Measurements from ENCODE around the gene SMARCC1.
"Not testable (repeated sequence)": the region's sequence is repeated elsewhere in the genome, so short reads cannot be mapped to it uniquely, and the experiment has no call there.

SMARCC1 gene

GRCh38 chr3:47783673-47784072 is 2.0 kb upstream of the SMARCC1 start:
- DNase-seq (ENCODE audit: insufficient read length, low spot score) (no peak), FAIRE-seq (no peak)
- no peak for TF ChIP-seq POLR2A (IDR thresholded peaks at IDR 0.05; ENCODE audit: low read depth, low read length)

- DNase-seq (ENCODE audit: insufficient read length, low spot score) (no peak), FAIRE-seq (no peak)
- TF ChIP-seq POLR2A (IDR thresholded peaks at IDR 0.05; ENCODE audit: low read depth, low read length), result no peak
Observed at GRCh38 chr3:47782446-47783308, 984 bp upstream of the SMARCC1 start.

DNA sequence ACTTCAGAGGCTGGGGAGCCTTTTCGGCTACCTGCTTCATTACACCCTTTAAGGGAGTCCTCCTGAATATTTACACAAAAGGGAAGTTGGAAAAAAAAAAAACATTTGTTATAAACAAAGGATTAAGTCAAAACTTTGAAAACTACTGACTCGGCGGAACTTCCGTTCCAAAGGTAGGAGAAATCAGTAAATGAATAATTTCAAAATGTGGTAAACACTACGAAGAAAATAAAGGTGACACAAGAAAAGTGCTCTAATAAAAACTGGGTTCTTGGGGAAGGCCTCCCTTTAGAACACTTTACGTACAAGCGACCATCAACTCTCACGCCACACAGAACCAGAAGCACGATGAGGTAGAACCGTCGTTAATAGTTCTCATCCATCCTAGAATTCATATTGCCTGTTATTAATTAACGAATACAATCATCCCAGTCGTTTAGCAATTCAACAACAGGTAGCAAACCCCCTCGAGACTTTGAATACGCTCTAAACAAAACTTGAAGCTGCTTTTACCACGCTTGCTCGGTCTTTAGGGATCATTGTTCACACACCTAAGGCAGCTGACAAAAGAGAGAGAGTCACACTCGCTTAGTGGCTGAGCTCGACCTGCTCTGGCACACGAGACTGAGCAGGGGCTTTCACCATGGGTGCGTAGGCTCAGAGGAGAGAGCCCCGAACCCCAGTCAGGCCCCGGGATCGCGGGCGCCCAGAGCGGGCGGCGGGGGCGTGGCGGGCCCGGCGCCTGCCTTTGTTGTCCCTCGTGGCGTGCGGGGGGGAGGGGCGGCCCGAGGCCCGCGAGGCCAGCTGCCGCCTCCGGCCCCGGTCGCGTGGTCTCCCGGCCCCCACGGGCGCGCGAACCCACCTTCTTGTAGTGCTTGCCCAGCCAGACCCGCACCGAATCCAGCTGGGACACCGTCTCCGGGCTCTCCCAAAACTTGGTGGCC is 680 bp downstream of the SMARCC1 start:
- peak; percentile 30 for DNase-seq (ENCODE audit: insufficient read length, low spot score)
- no peak for TF ChIP-seq POLR2A (IDR thresholded peaks at IDR 0.05; ENCODE audit: low read depth, low read length)
- no peak for FAIRE-seq

DNA sequence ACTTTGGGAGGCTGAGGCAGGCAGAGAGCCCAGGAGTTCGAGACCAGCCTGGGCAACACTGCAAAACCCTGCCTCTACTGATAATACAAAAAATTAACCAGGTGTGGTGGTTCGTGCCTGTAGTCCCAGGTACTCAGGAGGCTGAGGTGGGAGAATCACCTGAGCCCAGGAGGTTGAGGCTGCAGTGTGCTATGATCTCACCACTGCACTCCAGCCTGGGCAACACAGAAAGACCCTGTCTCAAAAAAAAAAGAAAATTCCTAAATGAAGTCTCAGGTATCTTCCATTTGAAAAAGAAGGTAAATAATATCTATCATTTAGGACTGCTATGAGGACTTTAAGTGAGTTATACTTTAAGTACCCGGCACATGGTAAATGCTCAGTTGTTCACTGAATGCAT is 2.9 kb downstream of the SMARCC1 start:
- DNase-seq (ENCODE audit: insufficient read length, low spot score), result no peak
- FAIRE-seq, result no peak
- no peak for TF ChIP-seq POLR2A (IDR thresholded peaks at IDR 0.05; ENCODE audit: low read depth, low read length)

DNA sequence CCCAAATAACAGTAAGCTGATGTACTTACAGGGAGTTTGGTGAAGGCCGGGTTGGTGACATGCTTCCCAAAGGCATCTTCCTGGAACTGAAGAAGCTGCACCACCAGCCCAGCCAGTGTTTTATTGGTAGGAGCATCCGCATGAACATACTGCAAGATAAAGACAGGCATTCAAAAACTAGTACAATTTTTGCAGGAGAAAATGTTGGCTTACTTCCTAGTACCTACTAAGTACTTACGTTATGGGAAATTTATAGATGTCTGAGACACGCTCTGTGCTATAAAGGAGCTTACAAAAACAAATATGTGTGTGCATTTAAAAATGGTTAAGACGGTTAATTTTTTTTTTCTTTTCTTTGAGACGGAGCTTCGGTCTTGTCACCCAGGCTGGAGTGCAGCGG is 8.9 kb downstream of the SMARCC1 start:
- no peak for TF ChIP-seq POLR2A (IDR thresholded peaks at IDR 0.05; ENCODE audit: low read depth, low read length)
- DNase-seq (ENCODE audit: insufficient read length, low spot score) (no peak), FAIRE-seq (no peak)

GRCh38 chr3:47772047-47772446 is 9.6 kb downstream of the SMARCC1 start:
- no peak for TF ChIP-seq POLR2A (IDR thresholded peaks at IDR 0.05; ENCODE audit: low read depth, low read length)
- DNase-seq (ENCODE audit: insufficient read length, low spot score), result no peak
- FAIRE-seq, result no peak

GRCh38 chr3:47766186-47766585 is 15.5 kb downstream of the SMARCC1 start:
- no peak for TF ChIP-seq POLR2A (IDR thresholded peaks at IDR 0.05; ENCODE audit: low read depth, low read length)
- FAIRE-seq (no peak), DNase-seq (ENCODE audit: insufficient read length, low spot score) (no peak)

DNA sequence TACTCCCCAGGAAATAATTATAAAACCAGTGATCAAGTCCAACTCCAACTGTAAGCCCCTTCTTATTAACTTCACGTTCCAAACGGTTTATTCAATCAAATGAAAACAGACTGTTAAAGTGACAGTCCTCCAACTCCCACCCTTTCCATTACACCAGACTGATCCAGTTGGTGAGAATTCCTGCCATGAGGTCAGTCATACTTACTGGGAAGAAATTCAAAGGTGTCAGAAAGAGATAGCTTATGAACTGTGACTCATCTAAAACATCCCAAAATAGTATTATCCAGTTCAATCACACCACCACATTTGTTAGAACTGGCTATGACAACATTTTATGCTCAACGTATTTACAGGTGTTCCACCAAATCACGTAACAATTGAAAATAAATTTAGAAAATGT is 19.5 kb downstream of the SMARCC1 start:
- no peak for FAIRE-seq
- no peak for TF ChIP-seq POLR2A (IDR thresholded peaks at IDR 0.05; ENCODE audit: low read depth, low read length)
- DNase-seq (ENCODE audit: insufficient read length, low spot score), result no peak

- FAIRE-seq, result no peak
- no peak for DNase-seq (ENCODE audit: insufficient read length, low spot score)
- no peak for TF ChIP-seq POLR2A (IDR thresholded peaks at IDR 0.05; ENCODE audit: low read depth, low read length)
Observed at GRCh38 chr3:47761046-47761445, 20.6 kb downstream of the SMARCC1 start.

DNA sequence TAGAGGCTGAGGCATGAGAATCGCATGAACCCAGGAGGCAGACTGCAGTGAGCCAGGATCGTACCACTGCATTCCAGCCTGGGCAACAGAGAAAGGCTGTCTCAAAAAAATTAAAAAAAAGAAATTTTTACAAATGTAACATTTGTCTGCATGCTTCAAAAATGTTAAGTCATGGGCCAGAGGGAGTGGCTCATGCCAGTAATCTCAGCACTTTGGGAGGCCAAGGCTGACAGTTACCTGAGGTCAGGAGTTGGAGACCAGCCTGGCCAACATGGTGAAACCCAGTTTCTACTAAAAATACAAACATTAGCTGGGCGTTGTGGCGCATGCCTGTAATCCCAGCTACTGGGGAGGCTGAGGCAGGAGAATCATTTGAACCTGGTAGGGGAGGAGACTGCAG is 21.5 kb downstream of the SMARCC1 start:
- not testable (repeated sequence) for FAIRE-seq; DNase-seq (ENCODE audit: insufficient read length, low spot score)

GRCh38 chr3:47758261-47759025 is 23.2 kb downstream of the SMARCC1 start:
- TF ChIP-seq POLR2A (IDR thresholded peaks at IDR 0.05; ENCODE audit: low read depth, low read length), result no peak
- DNase-seq (ENCODE audit: insufficient read length, low spot score) (no peak), FAIRE-seq (no peak)

DNA sequence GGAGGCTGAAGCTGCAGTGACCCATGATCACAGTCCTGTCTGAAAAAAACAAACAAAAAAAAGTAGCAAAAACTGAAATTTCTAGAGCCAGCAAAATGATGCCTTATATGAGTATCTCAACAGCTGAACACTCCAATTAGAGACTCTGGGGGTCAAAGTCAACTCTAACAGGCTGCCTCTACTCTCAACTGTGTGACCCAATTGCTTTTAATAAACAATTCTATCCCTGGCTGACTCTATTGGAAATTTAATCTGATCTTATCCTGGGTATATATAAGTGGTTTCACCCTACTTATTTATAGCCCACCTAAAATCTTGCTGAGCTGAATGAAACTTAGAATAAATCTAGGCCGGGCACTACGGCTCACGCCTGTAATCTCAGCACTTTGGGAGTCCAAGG is 29.0 kb downstream of the SMARCC1 start:
- DNase-seq (ENCODE audit: insufficient read length, low spot score), result no peak
- no peak for TF ChIP-seq POLR2A (IDR thresholded peaks at IDR 0.05; ENCODE audit: low read depth, low read length)
- FAIRE-seq, result no peak

DNA sequence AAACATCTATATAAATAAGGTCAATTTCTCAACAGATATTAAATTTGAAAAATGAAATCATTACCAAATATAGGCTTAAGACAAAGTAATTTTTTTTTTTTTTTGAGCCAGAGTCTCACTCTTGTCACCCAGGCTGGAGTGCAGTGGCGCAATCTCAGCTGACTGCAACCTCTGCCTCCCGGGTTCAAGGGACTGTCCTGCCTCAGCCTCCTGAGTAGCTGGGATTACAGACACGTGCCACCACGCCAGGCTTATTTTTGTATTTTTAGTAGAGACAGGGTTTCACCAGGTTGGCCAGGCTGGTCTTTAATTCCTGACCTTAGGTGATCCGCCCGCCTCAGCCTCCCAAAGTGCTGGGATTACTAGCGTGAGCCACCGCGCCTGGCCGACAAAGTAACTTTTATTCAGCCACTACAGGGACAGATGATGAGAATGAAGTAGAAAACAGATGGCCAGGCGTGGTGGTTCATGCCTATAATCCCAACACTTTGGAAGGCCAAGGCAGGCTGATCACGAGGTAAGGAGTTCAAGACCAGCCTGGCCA is 30.8 kb downstream of the SMARCC1 start:
- not testable (repeated sequence) for FAIRE-seq; DNase-seq (ENCODE audit: insufficient read length, low spot score)

- TF ChIP-seq POLR2A (IDR thresholded peaks at IDR 0.05; ENCODE audit: low read depth, low read length), result no peak
- DNase-seq (ENCODE audit: insufficient read length, low spot score) (no peak), FAIRE-seq (no peak)
Observed at GRCh38 chr3:47747558-47747957, 34.1 kb downstream of the SMARCC1 start.

Measured in H54 (cell line).